GM12875 (cell line): ENCODE results near the gene GART.

Experiments
- H3K4me3 ChIP-seq: one replicate; pipeline ENCODE4 v1.5.1; 2011; ENCODE audit warnings: low read depth, low read length, control low read depth
- CTCF ChIP-seq: IDR thresholded peaks from 2 replicates; pipeline ENCODE4 v1.5.1; 2011; ENCODE audit warnings: low read depth, mild to moderate bottlenecking, control low read depth, inconsistent platforms, low read length, moderate library complexity, borderline replicate concordance; ENCODE audit not compliant: insufficient read depth

GART gene

DNA sequence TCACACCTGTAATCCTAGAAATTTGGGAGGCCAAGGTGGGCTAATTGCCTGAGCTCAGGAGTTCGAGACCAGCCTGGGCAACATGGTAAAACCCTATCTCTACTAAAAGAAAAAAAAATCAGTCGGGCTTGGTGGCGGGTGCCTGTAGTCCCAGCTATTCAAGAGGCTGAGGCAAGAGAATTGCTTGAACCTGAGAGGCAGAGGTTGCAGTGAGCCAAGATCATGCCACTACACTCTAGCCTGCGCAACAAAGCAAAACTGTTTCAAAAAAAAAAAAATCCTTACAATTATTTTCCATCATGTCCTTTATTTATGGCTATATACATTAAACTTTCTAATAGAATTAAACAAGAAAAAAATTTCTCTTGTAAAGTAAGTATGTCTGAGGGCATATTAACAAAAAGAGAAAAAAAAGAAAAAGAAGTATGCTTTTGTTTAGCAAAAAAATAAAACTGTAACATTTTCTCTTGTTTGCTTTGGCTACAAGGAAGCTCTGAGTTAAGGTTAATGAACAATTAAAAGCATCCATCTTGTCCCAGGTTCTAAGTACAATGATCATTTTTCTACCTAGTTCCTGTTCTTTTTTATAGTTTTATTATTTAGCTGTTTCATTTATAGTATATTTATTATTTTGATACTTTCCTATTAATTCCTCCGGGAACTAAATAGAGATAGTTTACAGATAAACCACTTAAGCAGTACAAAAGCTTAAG is 80.2 kb downstream of the GART start:
- H3K4me3 ChIP-seq = no peak overlapping the region
- TF ChIP-seq CTCF = no peak

DNA sequence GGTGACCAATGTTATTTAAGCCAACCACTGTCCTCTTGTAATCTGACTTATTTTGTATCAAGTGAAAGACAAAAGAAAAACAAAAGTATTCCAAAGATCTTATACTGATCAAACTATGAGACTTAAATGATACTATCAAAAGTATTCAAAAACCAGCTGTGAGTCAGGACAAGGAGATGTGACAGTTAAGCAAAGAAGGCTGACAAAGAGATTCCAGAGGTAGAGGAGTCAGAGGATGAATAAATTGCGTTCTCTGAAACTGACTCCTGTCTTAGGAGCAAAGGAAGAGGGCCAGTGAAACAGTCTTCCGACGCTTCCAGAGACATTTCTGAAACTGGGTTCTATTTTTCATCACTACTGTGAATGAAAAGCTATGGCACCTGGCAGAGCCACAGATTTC is 83.1 kb downstream of the GART start:
- TF ChIP-seq CTCF = no peak
- no peak overlapping the region for H3K4me3 ChIP-seq

DNA sequence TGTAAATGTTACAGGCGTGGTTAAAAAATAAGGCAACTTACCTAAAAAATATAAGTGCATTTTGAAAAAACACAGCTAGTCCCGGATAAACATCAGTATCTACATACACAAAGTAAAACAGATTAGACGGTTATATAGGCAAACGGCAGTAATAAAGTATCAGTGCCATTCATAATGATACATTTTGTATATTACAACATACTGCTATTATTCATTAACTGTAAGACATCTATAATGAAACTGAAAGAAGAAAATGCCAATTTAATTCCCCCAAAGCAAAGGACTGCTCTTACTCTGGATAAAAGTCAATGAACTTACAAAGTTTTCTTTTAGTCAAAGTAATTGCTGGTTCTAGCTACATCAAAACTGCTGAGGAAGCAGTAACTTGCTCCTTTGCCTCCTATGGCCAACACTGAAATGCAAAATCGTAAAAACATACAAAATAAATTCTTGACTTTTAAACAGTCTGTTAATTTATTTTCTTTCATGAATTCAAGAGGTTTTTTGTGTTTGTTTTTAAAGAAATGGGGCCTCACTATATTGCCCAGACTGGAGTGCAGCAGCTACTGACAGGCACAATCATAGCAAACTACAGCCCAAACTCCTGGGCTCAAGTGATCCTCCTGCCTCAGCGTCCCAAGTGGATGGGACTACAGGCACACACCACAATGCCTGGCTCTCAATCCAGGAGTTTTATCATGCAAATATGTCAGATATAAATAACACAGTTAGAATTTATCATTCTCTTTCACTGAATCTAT is 86.1 kb downstream of the GART start:
- no peak overlapping the region for H3K4me3 ChIP-seq
- no peak for TF ChIP-seq CTCF
